ENCODE measurements around the gene TEX2. TPM values are rescaled to one million over a fixed set of nuclear protein-coding genes. Genes with fewer than 3 reads are reported as not detected.
"Not testable (repeated sequence)": the region's sequence is repeated elsewhere in the genome, so short reads cannot be mapped to it uniquely, and the experiment has no call there.

Gene TEX2
- total RNA-seq, 1 experiment from 2014 or later, result 8.5 TPM

DNA sequence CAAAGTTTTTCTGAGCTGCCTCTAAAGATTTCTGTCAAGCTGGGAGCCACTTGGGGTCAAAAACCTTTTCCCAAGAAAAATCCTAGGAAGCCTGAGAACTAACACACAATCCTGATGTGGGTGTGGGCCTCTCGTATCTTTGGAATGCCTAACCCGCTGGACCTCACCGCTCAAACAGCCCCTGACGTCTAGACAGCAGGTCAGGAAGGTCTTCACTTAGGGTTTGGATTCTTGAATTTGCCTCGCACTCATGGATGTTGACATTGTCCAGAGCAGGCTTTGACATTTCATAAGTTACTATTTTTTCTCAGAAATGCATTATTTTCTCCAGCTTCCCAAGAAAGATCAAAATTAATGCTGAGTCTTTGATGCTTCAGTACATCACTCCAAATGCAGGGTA lies 18.9 kb downstream of the TEX2 start:
- in situ Hi-C loops (cut with HindIII; ENCODE audit: low pct_unique_long_range_greater_than_20kb, low sequenced_read_pairs), result no loop called here

GRCh38 chr17:64243340-64243739 lies 19.7 kb downstream of the TEX2 start:
- no peak for DNase-seq (ENCODE audit: low read depth)
- in situ Hi-C loops (cut with HindIII; ENCODE audit: low pct_unique_long_range_greater_than_20kb, low sequenced_read_pairs), result no loop called here

More for the DNA sequence above, 18.9 kb downstream of the TEX2 start:
- no peak for DNase-seq (ENCODE audit: low read depth)

- in situ Hi-C loops (cut with HindIII; ENCODE audit: low pct_unique_long_range_greater_than_20kb, low sequenced_read_pairs), result no loop called here
- no peak for DNase-seq (ENCODE audit: low read depth)
These were observed 20.4 kb downstream of the TEX2 start for GRCh38 chr17:64242633-64243032.

GRCh38 chr17:64240741-64241347 lies 22.2 kb downstream of the TEX2 start:
- no peak for DNase-seq (ENCODE audit: low read depth)
- in situ Hi-C loops (cut with HindIII; ENCODE audit: low pct_unique_long_range_greater_than_20kb, low sequenced_read_pairs), result no loop called here

GRCh38 chr17:64240261-64240740 lies 22.8 kb downstream of the TEX2 start:
- peak; percentile 71 for DNase-seq (ENCODE audit: low read depth)
- in situ Hi-C loops (cut with HindIII; ENCODE audit: low pct_unique_long_range_greater_than_20kb, low sequenced_read_pairs), result no loop called here

DNA sequence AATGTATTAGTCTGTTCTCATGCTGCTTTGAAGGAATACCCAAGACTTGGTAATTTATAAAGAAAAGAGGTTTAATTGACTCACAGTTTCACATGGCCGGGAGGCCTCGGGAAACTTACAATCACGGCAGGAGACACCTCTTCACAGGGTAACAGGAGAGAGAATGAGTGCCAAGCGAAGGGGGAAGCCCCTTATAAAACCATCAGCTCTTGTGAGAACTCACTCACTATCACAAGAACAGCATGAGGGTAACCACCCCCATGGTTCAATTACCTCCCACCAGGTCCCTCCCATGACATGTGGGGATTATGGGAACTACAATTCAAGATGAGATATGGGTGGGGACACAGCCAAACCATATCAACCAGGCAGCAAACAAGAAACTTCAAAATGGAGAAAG lies 24.6 kb downstream of the TEX2 start:
- DNase-seq (ENCODE audit: low read depth); in situ Hi-C loops (cut with HindIII; ENCODE audit: low pct_unique_long_range_greater_than_20kb, low sequenced_read_pairs): not testable (repeated sequence)

- in situ Hi-C loops (cut with HindIII; ENCODE audit: low pct_unique_long_range_greater_than_20kb, low sequenced_read_pairs), result no loop called here
- DNase-seq (ENCODE audit: low read depth), result no peak
These were observed 26.1 kb downstream of the TEX2 start for GRCh38 chr17:64236827-64237403.

DNA sequence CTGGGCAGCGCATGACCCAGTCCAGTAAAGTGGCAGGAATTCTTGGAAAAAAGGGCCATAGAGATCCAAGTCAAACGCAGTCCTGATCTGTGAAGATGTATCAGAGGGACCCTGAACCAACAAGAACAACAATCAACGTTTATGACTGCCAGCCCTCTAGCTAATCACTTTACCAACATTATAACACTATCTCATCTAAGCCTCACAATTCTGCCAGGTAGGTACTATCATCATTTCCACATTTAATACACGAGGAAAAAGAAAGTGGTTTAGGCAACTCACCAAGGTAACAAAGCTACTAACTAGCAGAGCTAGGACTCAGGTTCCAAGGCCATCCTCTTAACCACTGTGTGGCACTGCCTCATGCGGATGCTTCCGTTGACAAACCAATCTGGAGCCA lies 28.1 kb downstream of the TEX2 start:
- no peak for DNase-seq (ENCODE audit: low read depth)
- in situ Hi-C loops (cut with HindIII; ENCODE audit: low pct_unique_long_range_greater_than_20kb, low sequenced_read_pairs), result no loop called here

DNA sequence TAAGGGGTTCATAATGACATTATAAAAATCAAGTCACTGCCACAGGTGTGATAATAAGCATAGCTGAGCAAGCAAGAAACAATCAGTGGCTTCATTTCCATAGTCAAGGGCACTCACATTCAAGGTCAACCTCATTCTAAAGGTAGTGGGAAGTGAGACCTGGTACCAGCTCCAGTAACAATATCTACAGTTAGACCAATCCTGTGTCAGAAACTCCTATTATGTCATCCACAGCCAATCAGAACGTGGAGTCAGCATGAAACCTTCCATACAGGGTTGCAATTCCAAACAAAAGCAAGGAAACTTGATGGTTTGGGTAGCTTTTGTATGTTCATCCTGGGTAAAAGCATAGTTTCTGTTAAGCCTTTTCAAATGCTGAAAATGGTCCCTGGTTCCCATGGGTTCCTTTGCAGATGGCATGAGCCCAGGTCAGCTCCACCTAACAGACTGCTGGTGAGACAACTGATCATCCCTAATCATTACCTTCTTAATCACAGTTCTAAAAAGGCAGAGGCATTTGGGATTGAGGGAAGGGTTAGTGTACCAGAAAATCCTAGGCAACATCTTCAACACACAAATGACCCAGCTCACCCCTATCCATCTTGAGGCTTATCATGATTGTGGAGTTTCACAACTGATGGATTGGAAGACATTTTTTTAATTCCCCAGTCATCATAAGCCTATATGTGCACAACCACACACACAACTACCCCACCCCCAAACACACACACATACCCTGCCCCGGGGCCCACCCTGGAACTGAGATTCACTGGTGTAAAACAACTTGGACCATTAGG lies 30.4 kb downstream of the TEX2 start:
- DNase-seq (ENCODE audit: low read depth), result no peak
- in situ Hi-C loops (cut with HindIII; ENCODE audit: low pct_unique_long_range_greater_than_20kb, low sequenced_read_pairs), result no loop called here

DNA sequence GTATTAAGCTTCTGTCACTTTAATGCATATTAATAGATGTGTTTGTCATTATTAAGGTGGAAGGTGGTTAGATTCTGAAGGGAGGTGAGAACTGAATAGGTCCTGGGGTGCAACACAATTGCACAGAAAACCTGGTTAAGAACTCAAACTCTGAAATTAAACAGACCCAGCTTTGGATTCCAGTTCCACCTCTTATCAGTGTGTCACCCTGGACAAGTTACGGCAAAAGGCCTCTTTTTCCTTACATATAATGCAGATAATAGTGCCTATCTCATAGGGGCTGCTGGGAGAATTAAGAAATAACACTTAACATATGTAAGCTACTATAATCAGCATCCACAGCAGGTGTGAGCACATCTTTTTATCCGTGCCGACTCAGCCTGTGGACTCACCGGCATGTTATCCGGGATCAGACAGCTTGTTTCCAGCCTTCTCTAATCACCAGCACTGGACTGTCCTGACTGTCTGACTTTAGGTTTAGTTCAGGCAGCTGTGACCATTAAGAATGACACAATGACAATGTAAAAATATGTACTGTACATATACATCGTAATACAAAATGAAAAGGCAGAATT lies 31.4 kb downstream of the TEX2 start:
- in situ Hi-C loops (cut with HindIII; ENCODE audit: low pct_unique_long_range_greater_than_20kb, low sequenced_read_pairs), result no loop called here
- no peak for DNase-seq (ENCODE audit: low read depth)

GRCh38 chr17:64230791-64231408 lies 32.2 kb downstream of the TEX2 start:
- DNase-seq (ENCODE audit: low read depth), result peak; percentile 12
- in situ Hi-C loops (cut with HindIII; ENCODE audit: low pct_unique_long_range_greater_than_20kb, low sequenced_read_pairs), result no loop called here

- in situ Hi-C loops (cut with HindIII; ENCODE audit: low pct_unique_long_range_greater_than_20kb, low sequenced_read_pairs), result no loop called here
- no peak for DNase-seq (ENCODE audit: low read depth)
These were observed 33.0 kb downstream of the TEX2 start for GRCh38 chr17:64229815-64230728.

DNA sequence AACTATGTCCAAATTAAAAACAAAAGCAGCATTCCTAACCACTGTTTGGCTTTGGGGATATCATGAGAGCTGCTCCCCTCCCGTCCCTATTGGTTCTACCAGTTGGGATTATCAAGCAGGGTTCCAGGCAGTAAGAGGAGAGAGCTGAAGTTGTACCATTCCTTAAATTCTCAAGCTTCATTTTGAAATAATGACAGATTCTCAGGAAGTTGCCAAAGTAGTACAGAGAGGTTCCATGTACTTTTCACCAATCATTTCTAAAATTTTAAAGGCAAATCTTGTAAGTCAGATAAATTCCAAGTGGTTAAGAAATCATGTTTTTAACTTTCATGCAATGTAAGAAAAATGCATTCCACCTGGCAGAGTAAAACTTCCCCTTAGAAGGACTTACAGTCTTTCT lies 36.9 kb downstream of the TEX2 start:
- in situ Hi-C loops (cut with HindIII; ENCODE audit: low pct_unique_long_range_greater_than_20kb, low sequenced_read_pairs), result no loop called here
- DNase-seq (ENCODE audit: low read depth), result no peak

DNA sequence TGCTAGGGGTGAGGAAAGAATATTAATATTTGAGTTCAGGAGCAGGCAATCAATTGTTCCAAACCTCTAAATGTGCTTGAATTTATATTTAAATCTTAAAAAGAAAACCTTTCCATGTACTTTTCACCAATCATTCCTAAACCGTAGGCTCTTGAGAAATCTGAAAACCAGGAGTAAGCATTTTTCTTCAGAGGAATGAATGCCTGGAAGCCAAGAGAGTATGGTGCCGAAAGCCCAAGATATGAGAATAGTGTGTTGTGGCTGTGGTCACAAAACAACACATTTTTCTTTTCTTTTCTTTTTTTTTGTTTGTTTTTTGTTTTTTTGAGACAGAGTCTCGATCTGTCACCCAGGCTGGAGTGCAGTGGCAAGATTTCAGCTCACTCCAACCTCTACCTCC lies 37.6 kb downstream of the TEX2 start:
- DNase-seq (ENCODE audit: low read depth), result no peak
- in situ Hi-C loops (cut with HindIII; ENCODE audit: low pct_unique_long_range_greater_than_20kb, low sequenced_read_pairs), result no loop called here

- in situ Hi-C loops (cut with HindIII; ENCODE audit: low pct_unique_long_range_greater_than_20kb, low sequenced_read_pairs), result no loop called here
These were observed 39.0 kb downstream of the TEX2 start for GRCh38 chr17:64223931-64224629.

GRCh38 chr17:64223283-64223682 lies 39.8 kb downstream of the TEX2 start:
- in situ Hi-C loops (cut with HindIII; ENCODE audit: low pct_unique_long_range_greater_than_20kb, low sequenced_read_pairs), result no loop called here
- no peak for DNase-seq (ENCODE audit: low read depth)

More at GRCh38 chr17:64223931-64224629, 39.0 kb downstream of the TEX2 start:
- DNase-seq (ENCODE audit: low read depth), result no peak

GRCh38 chr17:64221679-64222078 lies 41.4 kb downstream of the TEX2 start:
- no peak for DNase-seq (ENCODE audit: low read depth)
- in situ Hi-C loops (cut with HindIII; ENCODE audit: low pct_unique_long_range_greater_than_20kb, low sequenced_read_pairs), result no loop called here
